HTR-8/SVneo (cell line): ENCODE results near the gene RAN.
"Not testable (repeated sequence)": the region's sequence is repeated elsewhere in the genome, so short reads cannot be mapped to it uniquely, and the experiment has no call there.

ENCODE experiments used
- DNase-seq: peaks from one replicate; pipeline ENCODE4 v3.0.0; 2011; ENCODE audit warnings: low spot score, mixed read lengths; ENCODE audit not compliant: insufficient read length
- FAIRE-seq: peaks from 2 replicates; lab custom pipeline; 2011; peaks lifted over from hg19 to GRCh38; lab: Jason Lieb, UNC

RAN gene

GRCh38 chr12:130876758-130877157 lies 4.9 kb downstream of the RAN start:
- DNase-seq (no peak), FAIRE-seq (no peak)

- DNase-seq (no peak), FAIRE-seq (no peak)
Measured at GRCh38 chr12:130877333-130877732, 5.5 kb downstream of the RAN start.

GRCh38 chr12:130878193-130879185 lies 6.6 kb downstream of the RAN start:
- DNase-seq: no peak
- FAIRE-seq: no peak

GRCh38 chr12:130879212-130879686 lies 7.4 kb downstream of the RAN start:
- FAIRE-seq: no peak
- no peak for DNase-seq

- FAIRE-seq (no peak), DNase-seq (no peak)
Measured at GRCh38 chr12:130879781-130880389, 8.0 kb downstream of the RAN start.

GRCh38 chr12:130880411-130880885 lies 8.6 kb downstream of the RAN start:
- no peak for FAIRE-seq
- no peak for DNase-seq

GRCh38 chr12:130881046-130881445 lies 9.2 kb downstream of the RAN start:
- no peak for FAIRE-seq
- DNase-seq: no peak

GRCh38 chr12:130881548-130881947 lies 9.7 kb downstream of the RAN start:
- FAIRE-seq (no peak), DNase-seq (no peak)

GRCh38 chr12:130887190-130887589 lies 15.3 kb downstream of the RAN start:
- not testable (repeated sequence) for FAIRE-seq, DNase-seq

- FAIRE-seq (no peak), DNase-seq (no peak)
Measured at GRCh38 chr12:130904064-130904463, 32.2 kb downstream of the RAN start.

GRCh38 chr12:130904936-130905455 lies 33.1 kb downstream of the RAN start:
- DNase-seq, FAIRE-seq: not testable (repeated sequence)

GRCh38 chr12:130909111-130909510 lies 37.2 kb downstream of the RAN start:
- DNase-seq (no peak), FAIRE-seq (no peak)

- DNase-seq (no peak), FAIRE-seq (no peak)
Measured at GRCh38 chr12:130911193-130911592, 39.3 kb downstream of the RAN start.

GRCh38 chr12:130911933-130912332 lies 40.1 kb downstream of the RAN start:
- FAIRE-seq: no peak
- DNase-seq: no peak

GRCh38 chr12:130916241-130916911 lies 44.5 kb downstream of the RAN start:
- DNase-seq (peak; percentile 34), FAIRE-seq (no peak)

- DNase-seq: no peak
- no peak for FAIRE-seq
Measured at GRCh38 chr12:130917607-130918006, 45.7 kb downstream of the RAN start.

- FAIRE-seq: no peak
- no peak for DNase-seq
Measured at GRCh38 chr12:130919086-130919485, 47.2 kb downstream of the RAN start.

GRCh38 chr12:130920119-130920703 lies 48.3 kb downstream of the RAN start:
- DNase-seq: no peak
- no peak for FAIRE-seq

GRCh38 chr12:130920723-130921381 lies 49.0 kb downstream of the RAN start:
- FAIRE-seq: no peak
- peak; percentile 37 for DNase-seq
